Left ventricle myocardium superior (tissue), 1 donor: Measurements from ENCODE around the gene MYL12A. TPM values are rescaled to one million over a fixed set of nuclear protein-coding genes. Genes with fewer than 3 reads are reported as not detected.
"Not testable (repeated sequence)": the region's sequence is repeated elsewhere in the genome, so short reads cannot be mapped to it uniquely, and the experiment has no call there.

ENCODE experiments used
- ATAC-seq: fragments of 200-7000 bp; cut with Tn5 transposase; one replicate; pipeline ENCODE4 v1.9.1; 2020; ENCODE audit warnings: mild to moderate bottlenecking, moderate library complexity
- DNase-seq: peaks from one replicate; pipeline ENCODE4 v3.0.0-alpha.2; 2020
- intact Hi-C: fragments of 100-400 bp; cut with micrococcal nuclease; formaldehyde crosslinking; loops from one replicate; pipeline ENCODE4 v1.11.0; 2022
- total RNA-seq: library from RNA; stranded (reverse); fragmentation: NEBNext Ultra II Directional; extraction: Animal tissue kit (Norgen Biotek cat#: 25700); gene quantifications from one replicate; pipeline ENCODE4 v1.2.1, GENCODE V29; 2021
- donor health status: DM: no; HTN: yes; CAD: no; lungs with severe emphysema.

The MYL12A gene
- total RNA-seq, 1 donor from 2014 or later, result 1,328 TPM

DNA sequence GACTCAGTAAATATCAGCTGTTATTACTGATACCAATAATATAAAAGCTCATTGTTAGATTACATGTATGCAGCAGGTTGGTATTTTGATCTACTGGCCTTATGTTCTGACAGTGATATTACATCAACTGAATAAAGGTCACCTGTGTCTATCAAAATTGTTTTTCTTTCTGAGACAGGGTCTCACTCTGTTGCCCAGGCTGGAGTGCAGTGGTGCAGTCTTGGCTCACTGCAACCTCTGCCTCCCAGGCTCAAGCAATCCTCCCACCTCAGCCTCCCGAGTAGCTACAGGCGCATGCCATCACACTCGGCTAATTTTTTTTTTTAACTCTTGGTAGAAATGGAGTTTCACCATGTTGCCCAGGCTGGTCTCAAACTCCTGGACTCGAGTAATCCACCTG is 26.7 kb upstream of the MYL12A start:
- DNase-seq, intact Hi-C loops, ATAC-seq: not testable (repeated sequence)

DNA sequence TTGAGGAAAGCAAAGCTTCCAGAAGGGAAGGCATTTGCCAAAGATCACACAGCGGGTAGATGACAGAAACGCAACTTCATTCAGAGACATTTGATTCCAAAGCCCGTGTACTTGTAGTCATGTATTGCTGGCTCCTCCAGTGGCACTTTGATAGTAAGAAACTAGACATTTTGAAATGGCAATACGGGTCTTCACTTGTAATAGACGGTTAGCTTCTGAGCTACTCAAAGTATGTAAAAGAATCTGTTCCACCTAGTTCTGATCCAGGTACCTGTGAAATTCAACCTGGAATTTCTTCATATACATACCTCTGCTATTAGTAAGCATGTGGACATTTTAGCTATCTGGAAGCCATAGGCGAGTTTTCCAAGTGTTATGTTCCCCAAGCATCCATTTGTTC is 26.1 kb upstream of the MYL12A start:
- intact Hi-C loops, result no loop called here
- ATAC-seq, result no peak

DNA sequence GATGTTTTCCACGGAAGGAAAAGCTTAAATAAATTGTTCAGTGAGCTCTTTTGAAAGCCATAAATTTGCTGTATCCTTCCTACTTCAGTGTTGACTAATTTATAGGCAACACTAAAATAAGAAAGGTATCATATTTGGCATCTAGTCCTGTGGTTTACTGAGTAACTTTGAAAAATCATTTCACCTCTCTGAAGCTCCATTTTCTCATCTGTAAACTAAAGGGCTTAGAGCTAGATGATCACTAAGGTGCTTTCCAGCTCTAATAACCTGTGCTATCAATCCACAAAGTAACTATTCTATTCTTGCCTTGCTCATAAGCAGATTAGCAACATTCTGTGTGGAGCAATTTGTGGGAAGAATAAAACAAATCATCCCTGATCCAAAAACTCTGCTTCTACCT is 24.2 kb upstream of the MYL12A start:
- ATAC-seq (no peak), DNase-seq (no peak)
- intact Hi-C loops, result no loop called here

More for the DNA sequence above, 26.1 kb upstream of the MYL12A start:
- DNase-seq, result no peak

DNA sequence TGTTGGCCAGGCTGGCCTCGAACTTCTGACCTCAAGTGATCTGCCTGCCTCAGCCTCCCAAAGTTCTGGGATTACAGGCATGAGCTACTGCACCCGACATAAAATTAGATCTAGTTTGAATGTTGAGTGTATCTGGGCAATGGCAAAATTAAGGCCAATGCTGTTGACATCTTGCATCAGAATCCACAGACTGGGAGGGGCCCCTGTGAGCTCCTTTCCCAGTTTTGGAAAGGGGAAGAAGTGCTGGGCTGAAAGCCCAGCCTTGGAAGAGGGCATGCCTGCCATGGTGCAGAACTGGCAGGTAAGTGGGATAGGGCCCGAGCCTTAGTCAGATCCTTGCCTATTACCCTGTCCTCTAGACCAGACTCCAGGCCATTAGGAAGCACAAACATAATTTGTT is 23.4 kb upstream of the MYL12A start:
- DNase-seq (peak; percentile 51), ATAC-seq (peak; percentile 73)
- intact Hi-C loops, result no loop called here

DNA sequence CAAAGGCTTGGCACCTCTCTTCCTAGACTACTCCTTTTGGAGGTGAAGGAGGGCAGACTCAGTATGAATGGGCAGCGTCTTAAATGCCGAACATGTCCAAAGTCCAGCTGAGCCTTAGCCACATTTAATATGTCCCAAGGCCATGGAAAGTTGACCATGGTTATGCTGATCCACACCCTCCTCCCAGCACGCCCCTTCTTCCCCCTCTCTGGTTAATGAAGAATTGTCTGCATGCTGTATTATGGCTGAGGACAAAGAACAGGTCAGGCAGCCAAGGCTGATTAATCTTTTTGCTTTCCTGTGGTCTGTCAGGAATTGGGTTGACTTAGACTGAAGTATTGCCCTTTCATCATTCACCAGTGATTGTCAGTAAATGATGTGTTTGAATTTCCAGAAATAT is 22.0 kb upstream of the MYL12A start:
- ATAC-seq, result no peak
- DNase-seq, result no peak
- intact Hi-C loops, result no loop called here

DNA sequence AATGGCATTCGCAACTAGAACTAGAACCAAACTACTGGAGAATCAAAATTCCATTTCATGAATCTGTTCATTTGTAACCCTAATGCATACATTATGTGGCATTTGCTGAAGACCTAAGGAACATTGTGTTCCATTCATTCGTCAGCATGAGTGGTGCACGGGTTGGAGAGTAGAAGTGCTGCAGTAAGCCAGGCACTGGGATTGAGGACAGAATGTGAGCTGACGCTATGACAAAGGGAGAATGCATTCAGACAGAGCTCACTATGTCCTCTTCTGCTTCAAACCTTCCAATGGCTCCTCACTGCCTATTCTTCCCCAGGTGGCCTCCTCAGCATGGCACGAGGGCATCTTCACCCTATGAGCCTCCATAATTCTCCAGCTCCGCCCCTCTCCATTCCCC is 21.6 kb upstream of the MYL12A start:
- peak; percentile 35 for ATAC-seq
- intact Hi-C loops, result no loop called here
- DNase-seq, result no peak

DNA sequence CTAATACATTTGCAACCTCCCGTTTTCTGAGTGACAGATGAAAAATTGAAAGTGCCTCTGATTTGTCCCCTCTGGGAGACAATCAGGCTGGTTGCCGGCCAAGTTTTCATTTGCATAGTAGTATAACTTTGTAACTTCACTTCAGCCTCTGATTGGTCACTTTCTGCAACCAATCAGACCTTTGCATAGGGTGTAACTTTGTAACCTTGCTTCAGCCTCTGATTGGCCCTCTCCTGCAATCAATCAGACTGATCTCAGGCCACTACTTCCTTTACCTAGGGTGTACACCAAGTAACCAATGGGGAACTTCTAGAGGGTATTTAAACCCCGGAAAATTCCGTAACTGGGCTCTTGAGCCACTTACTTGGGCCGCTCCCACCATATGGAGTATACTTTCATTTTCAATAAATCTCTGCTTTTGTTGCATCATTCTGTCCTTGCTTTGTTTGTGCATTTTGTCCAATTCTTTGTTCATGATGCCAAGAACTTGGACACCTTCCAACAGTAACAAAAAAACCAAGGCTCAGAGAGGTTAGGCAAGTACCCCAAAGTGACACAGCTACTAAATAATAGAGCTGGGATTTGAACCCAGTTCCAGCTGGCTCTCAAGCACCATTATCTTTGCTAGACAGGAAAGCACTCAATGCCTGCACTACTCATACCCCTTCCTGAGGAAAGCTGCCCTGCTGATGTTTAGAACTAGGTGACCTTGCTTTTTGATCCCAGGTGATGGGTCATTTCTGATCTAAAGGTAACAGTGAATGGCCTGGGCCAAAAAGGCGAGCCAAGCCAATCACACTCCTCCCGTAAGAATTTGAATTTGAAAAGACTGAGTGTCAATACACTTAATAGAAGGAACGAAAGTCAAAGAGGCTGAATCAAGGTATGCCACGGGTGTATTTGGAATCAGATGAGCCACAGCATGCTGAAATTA is 16.9 kb upstream of the MYL12A start:
- ATAC-seq (no peak), DNase-seq (no peak)
- intact Hi-C loops, result no loop called here

DNA sequence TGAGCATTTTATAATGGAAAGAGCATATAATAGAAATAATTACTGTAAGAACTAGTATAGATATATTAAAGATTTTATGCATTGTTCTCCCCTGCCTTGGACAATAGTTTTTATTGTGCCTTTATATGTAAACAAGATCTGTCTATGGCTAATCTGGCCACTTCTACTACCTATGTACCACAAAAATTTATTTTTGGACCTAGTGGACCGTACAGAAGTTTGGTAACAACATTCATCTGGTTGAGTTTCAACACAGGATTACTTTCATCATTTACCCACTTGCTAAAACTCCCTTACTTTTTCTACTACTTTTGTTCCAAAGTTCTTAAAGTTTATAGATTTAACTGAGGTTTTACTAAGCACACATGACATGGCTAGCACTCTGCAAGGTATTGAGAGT is 14.6 kb upstream of the MYL12A start:
- no peak for DNase-seq
- ATAC-seq, result no peak
- intact Hi-C loops, result no loop called here

DNA sequence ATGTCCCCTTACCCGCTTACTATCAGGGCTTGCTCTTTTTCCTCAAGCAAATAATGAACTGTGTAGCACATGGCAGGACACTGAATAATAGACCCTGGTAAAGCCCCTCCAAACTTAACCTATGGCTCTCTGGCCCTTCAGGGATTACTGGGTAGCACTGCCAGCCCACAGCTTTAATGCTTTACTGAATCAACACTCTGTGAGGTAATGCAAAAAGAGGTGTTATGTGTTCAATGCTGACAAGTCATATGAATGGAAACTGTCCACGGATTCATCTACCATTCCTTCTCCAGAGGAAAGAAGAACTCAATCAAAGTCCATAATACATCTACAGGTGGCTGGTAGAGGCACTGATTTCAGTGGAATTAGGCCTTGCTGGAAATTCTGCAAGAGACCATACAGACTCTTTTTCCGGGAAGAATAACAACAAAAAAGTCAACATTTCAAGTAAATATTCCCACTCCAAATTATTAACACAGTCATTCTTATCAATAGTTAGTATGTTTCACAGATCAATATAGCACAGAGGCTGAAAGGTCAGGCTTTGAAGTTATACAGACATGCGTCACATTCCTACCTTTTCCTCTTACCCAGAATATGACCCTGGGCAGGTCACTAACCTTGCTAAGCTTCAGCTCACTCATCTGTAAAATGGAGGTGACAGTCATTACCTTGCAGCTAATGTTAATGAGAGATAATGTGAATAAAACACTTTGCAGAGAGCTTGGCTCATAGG is 14.0 kb upstream of the MYL12A start:
- ATAC-seq (no peak), DNase-seq (no peak)
- intact Hi-C loops, result no loop called here

DNA sequence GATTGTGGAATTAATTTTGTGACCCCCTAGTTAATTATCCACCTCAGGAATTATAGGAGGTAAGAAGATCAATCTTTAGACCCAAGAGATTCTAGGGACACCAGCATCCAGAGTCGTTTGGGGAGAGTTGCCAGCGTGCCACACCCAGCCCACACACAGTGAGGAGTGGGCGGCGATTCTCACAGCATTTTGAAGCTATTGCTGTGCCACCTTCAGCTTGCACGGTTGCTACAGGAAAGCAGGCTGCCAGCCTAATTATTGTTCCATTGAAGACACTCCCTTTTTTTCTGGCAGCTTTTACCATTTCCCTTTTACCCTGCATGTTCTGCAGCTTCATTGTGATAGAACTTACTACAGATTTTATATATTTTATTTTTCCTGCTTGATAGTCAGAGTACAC is 13.1 kb upstream of the MYL12A start:
- no peak for DNase-seq
- intact Hi-C loops, result no loop called here
- ATAC-seq, result no peak

DNA sequence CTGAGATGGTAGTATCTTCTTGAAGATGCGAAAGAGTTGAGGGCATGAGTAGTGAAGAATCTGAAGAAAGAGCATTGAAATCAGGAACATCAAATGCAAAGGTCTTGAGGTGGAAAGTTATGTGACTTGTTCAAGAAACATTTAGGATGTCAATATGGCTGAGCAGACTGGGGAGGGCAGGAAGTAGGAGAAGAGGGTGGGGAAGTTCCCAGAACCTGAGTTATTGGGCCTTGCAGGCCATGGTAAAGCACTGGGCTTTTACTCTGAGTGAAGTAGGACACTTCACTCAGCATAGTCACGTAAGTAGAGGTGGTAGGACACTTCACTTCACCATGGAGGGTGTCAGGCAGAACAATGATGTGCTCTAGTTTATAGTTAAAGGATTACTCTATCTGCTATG is 11.8 kb upstream of the MYL12A start:
- intact Hi-C loops, result no loop called here
- ATAC-seq, result peak; percentile 17
- DNase-seq, result no peak

DNA sequence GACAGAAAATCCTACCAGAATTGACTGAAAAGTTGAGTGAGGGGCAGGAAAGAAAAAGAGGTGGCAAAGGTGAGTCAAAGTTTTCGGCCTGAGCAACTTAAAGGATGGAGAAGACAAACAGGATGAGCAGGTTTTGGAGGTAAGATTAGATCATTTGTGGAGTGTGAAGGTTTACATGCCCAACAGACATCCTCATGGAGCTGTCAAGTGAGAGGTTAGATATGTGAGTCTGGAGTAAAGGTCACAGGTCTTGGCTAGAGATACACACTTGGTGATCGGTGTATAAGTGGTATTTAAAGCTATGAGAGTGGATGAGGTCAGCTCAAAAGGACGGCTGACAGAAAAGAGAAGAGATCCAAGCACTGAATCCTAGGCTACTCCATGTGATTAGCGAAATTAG is 11.1 kb upstream of the MYL12A start:
- DNase-seq (no peak), ATAC-seq (peak; percentile 74)
- intact Hi-C loops, result no loop called here

DNA sequence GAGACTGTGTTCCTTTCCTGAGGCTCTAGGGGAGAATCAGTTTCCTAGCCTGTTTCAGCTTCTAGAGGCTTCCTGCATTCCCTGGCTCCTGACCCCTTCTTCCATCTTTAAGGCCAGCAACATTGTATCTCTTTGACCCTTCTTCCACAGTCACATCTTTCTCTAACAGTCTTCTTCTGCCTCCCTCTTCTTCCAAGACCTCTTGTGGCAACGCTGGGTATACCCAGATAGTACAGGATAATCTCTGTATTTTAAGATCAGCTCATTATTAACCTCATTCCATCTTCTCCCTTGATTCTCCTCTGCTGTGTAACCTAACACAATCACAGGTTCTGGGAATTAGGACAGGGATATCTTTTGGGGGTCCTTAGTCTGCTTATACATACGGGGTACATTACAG is 8.9 kb upstream of the MYL12A start:
- intact Hi-C loops, result no loop called here
- ATAC-seq, result no peak
- no peak for DNase-seq

DNA sequence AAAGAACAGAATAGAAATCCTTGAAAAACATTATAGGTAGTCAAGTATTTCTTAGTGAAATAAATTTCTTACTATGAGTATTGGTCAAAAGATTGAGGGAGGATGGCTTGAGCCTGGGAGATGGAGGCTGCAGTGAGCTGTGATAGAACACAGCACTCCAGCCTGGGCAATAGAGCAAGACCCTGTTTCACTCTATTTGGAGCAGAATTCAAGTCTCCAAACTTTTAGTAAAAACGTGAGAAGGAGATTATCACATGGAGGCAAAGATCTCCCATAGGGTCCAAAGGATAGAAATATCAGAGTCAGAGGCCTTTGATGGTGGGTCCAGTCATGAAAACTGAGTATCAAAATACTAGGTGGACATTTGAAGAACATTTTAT is 2.4 kb upstream of the MYL12A start:
- intact Hi-C loops, result loop anchor here (10.0 kb wide), 2 partner anchors 60 to 310 kb away; no protein-coding TSS in a partner anchor
- DNase-seq (no peak), ATAC-seq (no peak)

DNA sequence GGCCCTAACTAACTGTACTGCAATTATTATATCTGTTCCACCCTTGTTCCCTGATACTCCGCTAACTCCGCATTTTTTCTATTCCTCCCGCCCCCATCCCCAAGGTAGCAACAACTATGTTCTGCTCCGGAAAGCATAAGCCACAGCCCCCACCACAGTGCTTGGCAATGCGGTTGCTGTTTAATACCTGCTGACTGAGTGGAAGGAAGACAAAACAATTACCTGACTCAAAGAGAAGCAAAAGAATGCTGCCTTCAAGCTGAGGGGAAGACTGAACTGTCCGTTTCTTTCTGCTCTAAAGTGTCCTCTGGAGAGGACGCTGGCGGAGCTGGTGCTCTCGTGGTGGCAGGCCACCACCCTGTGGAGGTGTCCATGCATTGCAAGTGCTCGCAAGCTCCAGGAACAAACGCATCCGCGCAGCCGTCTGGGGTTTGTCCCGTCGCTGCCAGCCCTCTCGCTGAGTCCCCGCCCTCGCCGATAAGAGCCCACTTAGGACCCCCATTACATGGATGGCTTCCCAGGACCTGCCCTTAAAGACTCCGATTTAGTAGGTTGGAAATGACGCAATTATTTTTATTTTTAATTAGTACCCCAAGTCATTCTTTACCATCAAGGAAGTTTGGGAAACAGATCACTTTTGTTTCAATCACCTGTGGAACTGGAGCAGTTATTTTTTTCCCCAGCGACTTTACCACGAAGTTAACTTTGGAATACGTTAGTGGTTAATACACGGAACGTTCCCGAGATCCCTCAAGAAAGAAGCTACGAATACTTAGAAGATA is 1.6 kb upstream of the MYL12A start:
- peak; percentile 76 for ATAC-seq
- intact Hi-C loops, result loop anchor here (10.0 kb wide), 2 partner anchors 61 to 311 kb away; no protein-coding TSS in a partner anchor
- DNase-seq, result peak; percentile 92

DNA sequence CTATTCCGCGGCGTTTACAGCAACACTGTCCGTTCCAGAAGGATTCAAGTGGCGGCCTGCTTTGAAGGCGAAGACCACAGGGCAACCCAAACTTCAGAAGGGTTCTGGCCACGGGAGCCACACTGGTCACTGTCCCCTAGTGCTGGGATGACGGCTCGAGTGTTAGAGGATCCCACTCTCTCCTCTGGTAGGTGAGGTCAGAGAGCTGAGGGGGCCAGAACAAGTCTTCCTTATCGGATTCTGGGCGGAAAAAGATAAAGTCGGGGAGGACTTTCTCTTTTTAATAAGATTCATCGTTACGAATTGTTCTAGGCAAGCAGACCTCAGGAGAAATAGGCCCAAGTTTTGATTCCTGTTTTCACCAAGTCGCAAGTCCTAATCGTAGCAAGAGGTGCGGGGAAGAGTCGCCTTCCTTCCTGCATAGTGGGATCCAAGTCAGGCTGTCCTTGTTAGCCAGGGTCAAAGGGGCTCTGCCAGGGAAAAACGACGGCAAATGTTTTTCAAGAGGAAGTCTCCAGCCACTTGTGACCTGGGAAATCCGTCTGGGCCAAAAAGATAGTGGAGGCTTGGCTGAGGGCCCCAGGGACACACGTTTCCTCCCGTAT is 864 bp upstream of the MYL12A start:
- peak; percentile 55 for DNase-seq
- peak; percentile 21 for ATAC-seq
- intact Hi-C loops, result loop anchor here (10.0 kb wide), 2 partner anchors 62 to 312 kb away; no protein-coding TSS in a partner anchor

DNA sequence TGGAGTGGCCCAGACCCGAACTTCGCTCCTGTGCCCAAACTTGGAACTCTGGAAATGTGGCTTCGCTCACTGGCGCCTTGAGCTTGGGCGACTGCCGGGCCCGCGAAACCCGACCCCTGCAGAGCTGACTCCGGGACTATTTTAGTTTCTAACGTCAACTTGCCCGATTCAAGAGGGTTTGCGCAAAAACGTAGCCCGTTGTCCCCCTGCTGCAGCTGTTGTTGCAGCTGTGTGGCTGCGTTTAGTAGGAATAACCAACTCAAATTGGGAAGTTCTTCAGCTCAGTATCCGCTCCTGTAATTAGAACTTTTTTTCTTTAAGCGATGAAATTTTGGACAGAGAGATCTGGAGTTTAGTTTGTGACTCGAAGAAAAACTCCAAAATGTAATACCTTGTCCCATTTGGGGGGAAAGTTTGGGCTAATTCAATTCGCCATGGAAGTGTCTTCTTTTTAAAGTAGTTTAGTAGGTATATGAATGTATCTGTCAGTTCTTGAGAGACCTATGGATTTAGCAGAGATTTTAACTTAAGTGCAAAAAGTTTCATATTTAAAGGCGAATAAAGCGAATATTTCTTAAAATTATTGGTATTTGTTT is 559 bp downstream of the MYL12A start:
- no peak for ATAC-seq

DNA sequence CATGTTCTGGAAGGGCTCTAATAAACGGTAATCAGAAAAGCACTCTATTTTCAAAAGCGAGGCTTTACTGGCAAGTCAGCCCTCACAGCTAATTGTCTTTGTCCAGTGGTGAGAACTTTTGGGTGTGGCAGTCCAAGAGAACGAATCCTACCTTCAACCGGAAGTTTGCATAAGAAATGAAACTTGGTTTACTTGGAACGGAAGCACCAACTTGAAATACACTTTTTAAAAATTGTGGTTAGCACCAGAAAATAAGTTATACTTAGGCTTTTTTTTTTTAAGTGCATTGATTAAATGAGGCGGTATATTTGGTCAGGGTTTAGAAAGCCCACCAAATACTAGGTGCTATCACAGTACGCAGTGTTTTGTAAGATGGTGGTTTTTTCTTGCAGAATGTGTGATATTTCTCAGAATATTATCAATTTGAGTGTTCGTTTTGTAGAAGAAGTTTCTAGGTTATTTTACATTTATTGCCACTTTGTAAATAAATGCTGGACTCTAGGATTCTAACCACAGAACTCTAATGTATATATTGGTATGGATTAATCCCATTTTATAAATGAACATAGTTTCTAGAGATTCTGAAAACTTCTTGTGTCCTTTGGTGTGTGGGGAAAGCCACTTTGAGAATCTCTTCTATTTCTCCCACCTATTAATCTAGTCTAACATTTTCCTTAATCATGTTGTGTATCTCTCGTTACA is 1.2 kb downstream of the MYL12A start:
- intact Hi-C loops, result loop anchor here (10.0 kb wide), 2 partner anchors 64 to 314 kb away; no protein-coding TSS in a partner anchor
- no peak for DNase-seq
- ATAC-seq, result no peak

More for the DNA sequence above, 559 bp downstream of the MYL12A start:
- intact Hi-C loops, result loop anchor here (10.0 kb wide), 2 partner anchors 63 to 313 kb away; no protein-coding TSS in a partner anchor
- DNase-seq, result no peak
